Prostate gland (tissue), 2 donors: ENCODE measurements around the gene CACNA2D4. TPM values are rescaled to one million over a fixed set of nuclear protein-coding genes. Genes with fewer than 3 reads are reported as not detected.

Experiments used
- DNase-seq: peaks from one replicate; pipeline ENCODE4 v3.0.0-alpha.2; 2019; ENCODE audit warnings: low spot score
- H3K27ac ChIP-seq, 2 donors: fragments of 200-600 bp; sonication (generic); 2 replicates each; pipeline ENCODE4 v1.5.1; 2017 to 2019
- H3K27me3 ChIP-seq: fragments of 200-600 bp; sonication (generic); replicated peaks from 2 replicates; pipeline ENCODE4 v1.5.1; 2019; ENCODE audit not compliant: insufficient read depth
- H3K36me3 ChIP-seq, 2 donors: fragments of 200-600 bp; sonication (generic); 1 replicate in 1 of 2; 2 replicates in 1 of 2; pipeline versions ENCODE4 v1.5.1 to v1.8.1; 2017 to 2019
- H3K4me1 ChIP-seq: fragments of 200-600 bp; sonication (generic); replicated peaks from 2 replicates; pipeline ENCODE4 v1.5.1; 2019
- H3K4me3 ChIP-seq, 2 donors: fragments of 200-600 bp; sonication (generic); 2 replicates each; pipeline ENCODE4 v1.5.1; 2017 to 2019
- H3K9me3 ChIP-seq: fragments of 200-600 bp; sonication (generic); 2 replicates; pipeline ENCODE4 v1.5.1; 2017
- POLR2A ChIP-seq: fragments of 450-650 bp; IDR thresholded peaks from one replicate; pipeline ENCODE4 v1.6.1; 2016; ENCODE audit warnings: antibody characterized with exemption, mild to moderate bottlenecking
- POLR2AphosphoS5 ChIP-seq: sonication (generic); formaldehyde crosslinking; IDR thresholded peaks from one replicate; pipeline ENCODE4 v1.6.1; 2017; ENCODE audit warnings: antibody characterized with exemption
- WGBS: methylation state at CpG from one replicate; pipeline ENCODE4 v1.1.5; 2018; 5-methylcytosine and 5-hydroxymethylcytosine counted together
- intact Hi-C: fragments of 100-400 bp; cut with DNase I; formaldehyde crosslinking; loops from one replicate; pipeline ENCODE4 v1.14.2; 2022
- total RNA-seq, 2 donors: library from RNA; depleted of rRNA; stranded (reverse); fragments of >200 nt; gene quantifications; one replicate each; pipeline ENCODE4 v1.1.0, GENCODE V29; 2016
- TF ChIP-seq, protein P1 (sequence below), 4 experiments: fragments of 200-600 bp in 2 of 4; fragments of 450-650 bp in 2 of 4; sonication (generic) in 2 of 4; IDR thresholded peaks; 1 replicate in 3 of 4; 2 replicates in 1 of 4; pipeline ENCODE4 v1.5.1; 2016 to 2019; ENCODE audit warnings: antibody characterized with exemption in 4 of 4, mild to moderate bottlenecking in 2 of 4, moderate library complexity in 2 of 4

The CACNA2D4 gene
- total RNA-seq, 2 donors from 2014 or later: 1.4 to 9.4 TPM

- Histone ChIP-seq H3K27me3 (no peaks in the 10 kb centered on the region), H3K36me3 (no peaks in the 10 kb centered on the region), H3K9me3 (no peaks in the 10 kb centered on the region), H3K27ac (no peak overlapping the region), H3K4me3 (no peak overlapping the region), H3K4me1 (no peaks in the 10 kb centered on the region)
- intact Hi-C loops: loop anchor here (5.0 kb wide), 2 partner anchors 289 to 304 kb away; no protein-coding TSS in a partner anchor
- 68% methylated on average over 21 of the region's 21 CpGs for WGBS
- no peak for DNase-seq
- TF ChIP-seq POLR2AphosphoS5: no peak
- TF ChIP-seq POLR2A: no peak
- TF ChIP-seq, protein P1, sequence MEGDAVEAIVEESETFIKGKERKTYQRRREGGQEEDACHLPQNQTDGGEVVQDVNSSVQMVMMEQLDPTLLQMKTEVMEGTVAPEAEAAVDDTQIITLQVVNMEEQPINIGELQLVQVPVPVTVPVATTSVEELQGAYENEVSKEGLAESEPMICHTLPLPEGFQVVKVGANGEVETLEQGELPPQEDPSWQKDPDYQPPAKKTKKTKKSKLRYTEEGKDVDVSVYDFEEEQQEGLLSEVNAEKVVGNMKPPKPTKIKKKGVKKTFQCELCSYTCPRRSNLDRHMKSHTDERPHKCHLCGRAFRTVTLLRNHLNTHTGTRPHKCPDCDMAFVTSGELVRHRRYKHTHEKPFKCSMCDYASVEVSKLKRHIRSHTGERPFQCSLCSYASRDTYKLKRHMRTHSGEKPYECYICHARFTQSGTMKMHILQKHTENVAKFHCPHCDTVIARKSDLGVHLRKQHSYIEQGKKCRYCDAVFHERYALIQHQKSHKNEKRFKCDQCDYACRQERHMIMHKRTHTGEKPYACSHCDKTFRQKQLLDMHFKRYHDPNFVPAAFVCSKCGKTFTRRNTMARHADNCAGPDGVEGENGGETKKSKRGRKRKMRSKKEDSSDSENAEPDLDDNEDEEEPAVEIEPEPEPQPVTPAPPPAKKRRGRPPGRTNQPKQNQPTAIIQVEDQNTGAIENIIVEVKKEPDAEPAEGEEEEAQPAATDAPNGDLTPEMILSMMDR (IDR thresholded peaks at IDR 0.05): no peak
Observed at GRCh38 chr12:1935700-1936378, 17.4 kb upstream of the CACNA2D4 start.

DNA sequence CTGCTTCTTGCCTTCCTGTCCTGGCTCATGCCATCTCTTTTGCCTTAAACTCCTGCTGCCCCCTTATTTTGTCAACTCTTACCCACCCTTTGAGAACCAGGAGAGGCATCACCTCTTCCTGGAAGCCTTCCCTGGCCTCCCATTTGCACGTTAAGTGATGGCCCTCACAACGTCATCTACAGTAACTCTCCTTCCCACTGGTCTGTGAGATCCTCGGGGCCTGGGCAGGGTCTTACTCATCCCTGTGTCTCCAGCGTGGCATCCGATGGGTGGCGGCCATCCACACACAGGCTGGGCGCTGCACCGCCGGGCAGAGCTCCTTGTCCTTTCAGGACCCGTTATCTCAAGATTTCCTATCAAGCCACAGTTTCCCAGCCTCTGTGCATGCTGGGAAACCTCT lies 16.8 kb upstream of the CACNA2D4 start:
- Histone ChIP-seq H3K27ac (no peak overlapping the region), H3K36me3 (no peaks in the 10 kb centered on the region), H3K27me3 (no peaks in the 10 kb centered on the region), H3K4me1 (no peaks in the 10 kb centered on the region), H3K9me3 (no peaks in the 10 kb centered on the region), H3K4me3 (no peak overlapping the region)
- WGBS: 95% methylated on average over 10 of the region's 10 CpGs
- no peak for DNase-seq
- TF ChIP-seq POLR2AphosphoS5 (no peak), POLR2A (no peak)
- TF ChIP-seq, protein P1 (IDR thresholded peaks at IDR 0.05): no peak
- intact Hi-C loops: loop anchor here (5.0 kb wide), 2 partner anchors 288 to 303 kb away; no protein-coding TSS in a partner anchor

- whole genome bisulfite sequencing: 83% methylated on average over 12 of the region's 12 CpGs
- Histone ChIP-seq H3K27me3 (no peaks in the 10 kb centered on the region), H3K27ac (no peak overlapping the region), H3K36me3 (no peaks in the 10 kb centered on the region), H3K4me1 (no peaks in the 10 kb centered on the region), H3K9me3 (no peaks in the 10 kb centered on the region), H3K4me3 (no peak overlapping the region)
- intact Hi-C loops: loop anchor here (5.0 kb wide), 2 partner anchors 288 to 303 kb away; no protein-coding TSS in a partner anchor
- no peak for DNase-seq
- TF ChIP-seq, protein P1 (IDR thresholded peaks at IDR 0.05): no peak
Observed at GRCh38 chr12:1934831-1935230, 16.4 kb upstream of the CACNA2D4 start.

DNA sequence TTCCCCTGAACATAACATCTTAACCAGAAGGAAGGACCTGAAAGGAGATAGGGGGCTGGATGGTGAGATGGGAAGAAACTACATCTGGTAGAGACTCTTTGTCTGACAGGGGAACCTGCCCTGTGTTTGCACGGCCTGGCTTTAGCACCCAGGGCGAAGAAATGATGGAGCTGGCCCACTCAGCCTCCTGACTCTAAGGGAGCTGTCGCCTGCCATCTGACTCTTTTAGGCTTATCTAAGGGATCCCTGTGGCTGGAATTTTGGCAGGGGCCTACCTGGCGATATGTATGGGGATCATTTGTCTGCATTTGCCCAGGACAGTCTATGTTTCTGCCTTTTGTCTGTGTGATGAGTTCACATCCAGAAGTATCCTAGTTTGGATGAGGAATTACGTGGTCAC lies 15.6 kb upstream of the CACNA2D4 start:
- Histone ChIP-seq H3K9me3 (no peaks in the 10 kb centered on the region), H3K4me3 (no peak overlapping the region), H3K27ac (no peak overlapping the region), H3K27me3 (no peaks in the 10 kb centered on the region), H3K4me1 (no peaks in the 10 kb centered on the region), H3K36me3 (no peaks in the 10 kb centered on the region)
- 73% methylated on average over 5 of the region's 5 CpGs for WGBS
- intact Hi-C loops: no loop called here
- DNase-seq: no peak
- no peak for TF ChIP-seq POLR2A
- TF ChIP-seq, protein P1 (IDR thresholded peaks at IDR 0.05): no peak
- TF ChIP-seq POLR2AphosphoS5: no peak
